Astrocyte (in vitro differentiated cells and primary cell): ENCODE measurements around the gene CNTN6. TPM values are rescaled to one million over a fixed set of nuclear protein-coding genes. Genes with fewer than 3 reads are reported as not detected.
A peak's percentile ranks its signal among the peaks of the same experiment; 100 is the strongest.

Experiments
- DNase-seq: peaks from one replicate; pipeline ENCODE4 v3.0.0-alpha.2; 2010; ENCODE audit warnings: low read depth
- FAIRE-seq: peaks from 2 replicates; lab custom pipeline; 2011; peaks lifted over from hg19 to GRCh38; lab: Jason Lieb, UNC
- H2AFZ ChIP-seq: 2 replicates; pipeline ENCODE4 v1.6.0; 2012; ENCODE audit warnings: low read depth, low read length, inconsistent platforms
- H3K27ac ChIP-seq: 2 replicates; pipeline ENCODE4 v1.5.1; 2011; ENCODE audit warnings: low read depth, low read length, inconsistent platforms
- H3K27me3 ChIP-seq: 2 replicates; pipeline ENCODE4 v1.6.0; 2011; ENCODE audit warnings: low read length, inconsistent platforms; ENCODE audit not compliant: insufficient read depth
- H3K36me3 ChIP-seq: 2 replicates; pipeline ENCODE4 v1.5.1; 2011; ENCODE audit warnings: low read length, inconsistent platforms; ENCODE audit not compliant: insufficient read depth
- H3K4me1 ChIP-seq: 2 replicates; pipeline ENCODE4 v1.5.1; 2011; ENCODE audit warnings: low read length, inconsistent platforms; ENCODE audit not compliant: insufficient read depth
- H3K4me2 ChIP-seq: 2 replicates; pipeline ENCODE4 v1.6.0; 2012; ENCODE audit warnings: low read length, inconsistent platforms
- H3K4me3 ChIP-seq: 2 replicates; pipeline ENCODE4 v1.5.1; 2011; ENCODE audit warnings: low read depth, mild to moderate bottlenecking, low read length, inconsistent platforms; ENCODE audit not compliant: insufficient read depth
- H3K79me2 ChIP-seq: 2 replicates; pipeline ENCODE4 v1.6.0; 2012; ENCODE audit warnings: mild to moderate bottlenecking, low read length, inconsistent platforms; ENCODE audit not compliant: insufficient read depth
- H3K9ac ChIP-seq: 2 replicates; pipeline ENCODE4 v1.6.0; 2012; ENCODE audit warnings: mild to moderate bottlenecking, low read length, inconsistent platforms
- H3K9me3 ChIP-seq: 2 replicates; pipeline ENCODE4 v1.5.1; 2012; ENCODE audit warnings: low read depth, mild to moderate bottlenecking, low read length, inconsistent platforms; ENCODE audit not compliant: insufficient read depth
- H4K20me1 ChIP-seq: 2 replicates; pipeline ENCODE4 v1.6.0; 2012; ENCODE audit warnings: low read length, inconsistent platforms; ENCODE audit not compliant: insufficient read depth
- H3K27ac Mint-ChIP-seq: one replicate; pipeline ENCODE4 v1.8.0; 2021; ENCODE audit warnings: mild to moderate bottlenecking, mixed read lengths; ENCODE audit not compliant: unreplicated experiment
- H3K27me3 Mint-ChIP-seq: one replicate; pipeline ENCODE4 v1.8.0; 2021; ENCODE audit warnings: low read depth, mixed read lengths; ENCODE audit not compliant: unreplicated experiment
- H3K36me3 Mint-ChIP-seq: one replicate; pipeline ENCODE4 v1.8.0; 2021; ENCODE audit warnings: low read depth, mixed read lengths; ENCODE audit not compliant: unreplicated experiment
- H3K4me1 Mint-ChIP-seq: one replicate; pipeline ENCODE4 v1.8.0; 2021; ENCODE audit warnings: low read depth, mixed read lengths; ENCODE audit not compliant: unreplicated experiment
- H3K4me3 Mint-ChIP-seq: one replicate; pipeline ENCODE4 v1.8.0; 2021; ENCODE audit warnings: mild to moderate bottlenecking, moderate library complexity, mixed read lengths; ENCODE audit not compliant: unreplicated experiment
- H3K9me3 Mint-ChIP-seq: one replicate; pipeline ENCODE4 v1.8.0; 2021; ENCODE audit warnings: mild to moderate bottlenecking, mixed read lengths; ENCODE audit not compliant: unreplicated experiment
- EZH2 ChIP-seq: IDR thresholded peaks from 2 replicates; pipeline ENCODE4 v1.6.1; 2012; ENCODE audit warnings: mild to moderate bottlenecking, low read length, inconsistent platforms; ENCODE audit not compliant: insufficient read depth
- total RNA-seq: library from RNA; stranded (reverse); gene quantifications from 2 replicates; pipeline ENCODE4 v1.2.1, GENCODE V29; 2021
- TF ChIP-seq, protein P1 (sequence below): IDR thresholded peaks from 2 replicates; pipeline ENCODE4 v1.5.1; 2011; ENCODE audit warnings: low read depth, mild to moderate bottlenecking, inconsistent platforms, low read length, moderate library complexity; ENCODE audit not compliant: insufficient read depth

Gene CNTN6
- total RNA-seq, 1 donor from 2014 or later, result not detected

- H3K79me2 ChIP-seq, result no peaks in the 10 kb centered on the region
- H3K9ac ChIP-seq, result no peak overlapping the region
- no peak overlapping the region for H3K4me2 ChIP-seq
- no peaks in the 10 kb centered on the region for H4K20me1 ChIP-seq
- H3K36me3 Mint-ChIP-seq, result no peaks in the 10 kb centered on the region
- DNase-seq (peak; percentile 50), FAIRE-seq (no peak)
- no peaks in the 10 kb centered on the region for H3K27me3 Mint-ChIP-seq
- H3K4me3 ChIP-seq, result no peak overlapping the region
- H3K4me3 Mint-ChIP-seq, result no peak overlapping the region
- H3K36me3 ChIP-seq, result no peaks in the 10 kb centered on the region
- TF ChIP-seq, protein P1, sequence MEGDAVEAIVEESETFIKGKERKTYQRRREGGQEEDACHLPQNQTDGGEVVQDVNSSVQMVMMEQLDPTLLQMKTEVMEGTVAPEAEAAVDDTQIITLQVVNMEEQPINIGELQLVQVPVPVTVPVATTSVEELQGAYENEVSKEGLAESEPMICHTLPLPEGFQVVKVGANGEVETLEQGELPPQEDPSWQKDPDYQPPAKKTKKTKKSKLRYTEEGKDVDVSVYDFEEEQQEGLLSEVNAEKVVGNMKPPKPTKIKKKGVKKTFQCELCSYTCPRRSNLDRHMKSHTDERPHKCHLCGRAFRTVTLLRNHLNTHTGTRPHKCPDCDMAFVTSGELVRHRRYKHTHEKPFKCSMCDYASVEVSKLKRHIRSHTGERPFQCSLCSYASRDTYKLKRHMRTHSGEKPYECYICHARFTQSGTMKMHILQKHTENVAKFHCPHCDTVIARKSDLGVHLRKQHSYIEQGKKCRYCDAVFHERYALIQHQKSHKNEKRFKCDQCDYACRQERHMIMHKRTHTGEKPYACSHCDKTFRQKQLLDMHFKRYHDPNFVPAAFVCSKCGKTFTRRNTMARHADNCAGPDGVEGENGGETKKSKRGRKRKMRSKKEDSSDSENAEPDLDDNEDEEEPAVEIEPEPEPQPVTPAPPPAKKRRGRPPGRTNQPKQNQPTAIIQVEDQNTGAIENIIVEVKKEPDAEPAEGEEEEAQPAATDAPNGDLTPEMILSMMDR, result no peak
- no peak for TF ChIP-seq EZH2
- no peaks in the 10 kb centered on the region for H3K9me3 ChIP-seq
- no peak overlapping the region for H2AFZ ChIP-seq
- H3K4me1 Mint-ChIP-seq, result no peaks in the 10 kb centered on the region
- no peaks in the 10 kb centered on the region for H3K9me3 Mint-ChIP-seq
- no peak overlapping the region for H3K27ac Mint-ChIP-seq
- no peak overlapping the region for H3K27ac ChIP-seq
- H3K4me1 ChIP-seq, result no peaks in the 10 kb centered on the region
- H3K27me3 ChIP-seq, result no peaks in the 10 kb centered on the region
Observed at GRCh38 chr3:1207904-1208303, 115.1 kb downstream of the CNTN6 start.

DNA sequence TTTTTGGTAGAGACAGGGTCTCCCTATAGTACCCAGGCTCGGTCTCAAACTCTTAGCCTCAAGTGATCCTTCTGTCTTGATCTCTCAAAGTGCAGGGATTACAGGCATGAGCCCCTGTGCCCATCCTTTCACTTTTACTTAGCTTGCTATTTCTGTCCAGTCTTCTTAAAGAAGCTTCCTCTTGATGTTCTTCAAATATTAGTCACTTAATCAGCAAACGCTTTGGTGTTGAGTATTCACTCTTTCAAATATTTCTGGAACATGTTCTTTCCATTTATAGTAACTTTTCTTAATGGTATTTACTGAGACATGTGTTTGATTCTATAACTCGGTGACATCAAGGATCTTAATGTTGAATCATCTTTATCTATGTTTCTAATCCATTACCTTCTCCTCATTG lies 122.1 kb downstream of the CNTN6 start:
- no peaks in the 10 kb centered on the region for H3K9me3 ChIP-seq
- Mint-ChIP-seq H3K27ac (no peak overlapping the region), H3K4me3 (no peak overlapping the region), H3K4me1 (no peaks in the 10 kb centered on the region), H3K9me3 (peaks cover 6% of the 10 kb centered on the region), H3K27me3 (no peaks in the 10 kb centered on the region), H3K36me3 (no peaks in the 10 kb centered on the region)
- peak; percentile 64 for DNase-seq
- no peak for TF ChIP-seq EZH2
- TF ChIP-seq, protein P1, result no peak
- H3K36me3 ChIP-seq, result no peaks in the 10 kb centered on the region
- H3K4me3 ChIP-seq, result no peak overlapping the region
- H4K20me1 ChIP-seq, result no peaks in the 10 kb centered on the region
- H2AFZ ChIP-seq, result peak overlapping the region; percentile 27
- no peaks in the 10 kb centered on the region for H3K4me1 ChIP-seq
- H3K27me3 ChIP-seq, result no peaks in the 10 kb centered on the region
- no peak overlapping the region for H3K27ac ChIP-seq
- no peak overlapping the region for H3K9ac ChIP-seq
- H3K4me2 ChIP-seq, result no peak overlapping the region
- no peaks in the 10 kb centered on the region for H3K79me2 ChIP-seq
- peak; percentile 5 for FAIRE-seq

GRCh38 chr3:1216856-1217255 lies 124.0 kb downstream of the CNTN6 start:
- DNase-seq (no peak), FAIRE-seq (no peak)
- H3K27me3 Mint-ChIP-seq, result no peaks in the 10 kb centered on the region
- H3K27ac Mint-ChIP-seq, result no peak overlapping the region
- no peaks in the 10 kb centered on the region for H3K36me3 Mint-ChIP-seq
- Histone ChIP-seq H3K27ac (no peak overlapping the region), H2AFZ (no peak overlapping the region), H3K27me3 (no peaks in the 10 kb centered on the region), H3K9ac (no peak overlapping the region), H3K36me3 (no peaks in the 10 kb centered on the region), H4K20me1 (no peaks in the 10 kb centered on the region), H3K79me2 (no peaks in the 10 kb centered on the region), H3K4me3 (no peak overlapping the region), H3K9me3 (no peaks in the 10 kb centered on the region), H3K4me1 (no peaks in the 10 kb centered on the region), H3K4me2 (no peak overlapping the region)
- no peak overlapping the region for H3K4me3 Mint-ChIP-seq
- no peak for TF ChIP-seq EZH2
- TF ChIP-seq, protein P1, result no peak
- H3K4me1 Mint-ChIP-seq, result no peaks in the 10 kb centered on the region
- H3K9me3 Mint-ChIP-seq, result peaks cover 6% of the 10 kb centered on the region
